ENCODE measurements around the gene SAFB.

SAFB gene

GRCh38 chr19:5703819-5704818 is 81.2 kb downstream of the SAFB start:
- no peak for DNase-seq

- no peak for DNase-seq
Observed at GRCh38 chr19:5705552-5705951, 82.7 kb downstream of the SAFB start.

GRCh38 chr19:5706876-5707573 is 84.1 kb downstream of the SAFB start:
- no peak for DNase-seq

- no peak for DNase-seq
Observed at GRCh38 chr19:5707576-5708575, 85.0 kb downstream of the SAFB start.

GRCh38 chr19:5711025-5711424 is 88.1 kb downstream of the SAFB start:
- DNase-seq = no peak

GRCh38 chr19:5711713-5712161 is 88.9 kb downstream of the SAFB start:
- DNase-seq = no peak

- DNase-seq = no peak
Observed at GRCh38 chr19:5713228-5713627, 90.3 kb downstream of the SAFB start.

- no peak for DNase-seq
Observed at GRCh38 chr19:5714816-5715215, 91.9 kb downstream of the SAFB start.

- no peak for DNase-seq
Observed at GRCh38 chr19:5717215-5717935, 94.5 kb downstream of the SAFB start.
